ENCODE results near the gene PF4V1. TPM values are rescaled to one million over a fixed set of nuclear protein-coding genes. Genes with fewer than 3 reads are reported as not detected.
"Not testable (repeated sequence)": the region's sequence is repeated elsewhere in the genome, so short reads cannot be mapped to it uniquely, and the experiment has no call there.

Gene PF4V1
- polyA plus RNA-seq, 6 donors from 2014 or later = 1.2 to 6.6 (median 5.1) TPM; not detected in 2

DNA sequence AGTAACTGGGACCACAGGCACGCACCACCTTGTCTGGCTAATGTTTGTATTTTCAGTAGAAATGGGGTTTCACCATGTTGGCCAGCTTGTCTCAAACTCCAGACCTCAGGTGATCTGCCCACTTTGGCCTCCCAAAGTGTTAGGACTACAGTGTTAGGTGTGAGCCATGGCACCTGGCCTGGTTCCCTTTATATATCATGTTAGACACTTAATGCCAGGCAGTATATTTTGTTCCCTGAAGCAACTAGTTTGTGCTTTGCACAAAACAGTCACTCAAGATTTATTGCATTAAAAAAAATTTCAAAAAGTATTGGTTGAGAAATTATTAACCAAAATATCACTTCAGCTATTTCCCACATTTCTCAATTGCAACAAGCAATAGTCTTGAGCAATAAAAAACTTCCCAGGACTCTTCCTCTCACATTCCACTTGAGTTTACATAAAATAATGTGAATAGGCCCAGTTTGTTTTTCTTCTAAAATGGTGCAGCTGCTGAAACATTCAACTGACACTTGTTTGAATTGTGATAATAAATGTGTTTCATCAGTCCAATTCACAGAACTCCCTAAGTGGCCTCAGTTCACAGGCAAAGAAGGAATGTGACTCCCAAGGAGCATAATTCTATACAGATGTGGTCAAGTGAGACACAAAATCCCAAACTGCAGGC lies 38.8 kb downstream of the PF4V1 start:
- no peaks in the 10 kb centered on the region for H3K9me3 Mint-ChIP-seq
- H3K27ac Mint-ChIP-seq = no peak overlapping the region
- no peaks in the 10 kb centered on the region for H3K36me3 Mint-ChIP-seq
- peaks cover 0 to 4% (median 0%) of the 10 kb centered on the region in 3 donors for H3K27me3 Mint-ChIP-seq
- no peaks in the 10 kb centered on the region for H3K4me1 Mint-ChIP-seq
- no peak for DNase-seq
- ATAC-seq (ENCODE audit: low read depth in 2 of 2) = no peak
- H3K4me3 Mint-ChIP-seq = no peak overlapping the region

DNA sequence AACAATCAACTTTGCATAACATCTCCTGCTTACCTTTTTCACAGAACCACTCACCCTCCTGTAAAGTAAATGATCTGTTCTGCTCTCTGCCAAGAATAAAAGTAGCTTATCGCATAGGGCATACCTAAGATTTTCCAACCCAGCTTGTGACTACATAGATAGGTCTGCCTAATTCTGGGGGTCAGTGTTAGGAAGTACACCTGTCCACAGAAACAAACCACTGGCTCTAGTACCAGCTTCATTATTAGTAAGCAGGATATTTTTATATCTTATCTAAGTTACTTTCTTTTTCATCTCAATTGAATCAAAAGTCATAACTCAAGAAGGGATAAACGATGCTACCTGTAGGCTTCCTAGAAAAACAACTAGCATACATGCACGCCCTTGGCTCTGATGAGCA lies 39.9 kb downstream of the PF4V1 start:
- Mint-ChIP-seq H3K4me3 (no peak overlapping the region), H3K27me3 (peaks cover 0 to 4% (median 0%) of the 10 kb centered on the region in 3 donors), H3K36me3 (no peaks in the 10 kb centered on the region), H3K9me3 (no peaks in the 10 kb centered on the region), H3K4me1 (no peaks in the 10 kb centered on the region), H3K27ac (no peak overlapping the region)
- DNase-seq (no peak), ATAC-seq (ENCODE audit: low read depth in 2 of 2) (no peak)

DNA sequence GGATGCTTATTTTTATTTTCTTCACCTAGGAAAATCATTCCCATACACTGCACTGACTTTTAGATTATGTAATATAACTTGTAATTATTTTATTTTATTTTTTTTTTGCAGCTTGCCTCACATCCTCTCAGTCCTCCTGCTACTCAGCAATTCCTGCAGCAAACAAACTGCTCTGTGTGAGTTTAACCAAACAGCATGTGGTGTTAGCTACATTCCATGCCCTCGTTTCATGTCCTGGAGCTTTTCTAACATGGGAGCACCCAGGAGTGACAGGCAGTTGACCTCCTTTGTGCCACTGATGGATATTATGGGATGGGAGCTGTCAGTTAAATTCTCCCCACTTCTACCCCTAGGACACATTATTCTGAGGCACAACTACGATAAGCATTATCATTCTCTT lies 40.9 kb downstream of the PF4V1 start:
- H3K4me1 Mint-ChIP-seq = no peaks in the 10 kb centered on the region
- no peak for ATAC-seq (ENCODE audit: low read depth in 2 of 2)
- no peaks in the 10 kb centered on the region for H3K36me3 Mint-ChIP-seq
- H3K9me3 Mint-ChIP-seq = peaks cover 0 to 2% (median 0%) of the 10 kb centered on the region in 7 donors
- no peak overlapping the region for H3K27ac Mint-ChIP-seq
- DNase-seq = no peak
- peaks cover 0 to 4% (median 0%) of the 10 kb centered on the region in 3 donors for H3K27me3 Mint-ChIP-seq
- no peak overlapping the region for H3K4me3 Mint-ChIP-seq

DNA sequence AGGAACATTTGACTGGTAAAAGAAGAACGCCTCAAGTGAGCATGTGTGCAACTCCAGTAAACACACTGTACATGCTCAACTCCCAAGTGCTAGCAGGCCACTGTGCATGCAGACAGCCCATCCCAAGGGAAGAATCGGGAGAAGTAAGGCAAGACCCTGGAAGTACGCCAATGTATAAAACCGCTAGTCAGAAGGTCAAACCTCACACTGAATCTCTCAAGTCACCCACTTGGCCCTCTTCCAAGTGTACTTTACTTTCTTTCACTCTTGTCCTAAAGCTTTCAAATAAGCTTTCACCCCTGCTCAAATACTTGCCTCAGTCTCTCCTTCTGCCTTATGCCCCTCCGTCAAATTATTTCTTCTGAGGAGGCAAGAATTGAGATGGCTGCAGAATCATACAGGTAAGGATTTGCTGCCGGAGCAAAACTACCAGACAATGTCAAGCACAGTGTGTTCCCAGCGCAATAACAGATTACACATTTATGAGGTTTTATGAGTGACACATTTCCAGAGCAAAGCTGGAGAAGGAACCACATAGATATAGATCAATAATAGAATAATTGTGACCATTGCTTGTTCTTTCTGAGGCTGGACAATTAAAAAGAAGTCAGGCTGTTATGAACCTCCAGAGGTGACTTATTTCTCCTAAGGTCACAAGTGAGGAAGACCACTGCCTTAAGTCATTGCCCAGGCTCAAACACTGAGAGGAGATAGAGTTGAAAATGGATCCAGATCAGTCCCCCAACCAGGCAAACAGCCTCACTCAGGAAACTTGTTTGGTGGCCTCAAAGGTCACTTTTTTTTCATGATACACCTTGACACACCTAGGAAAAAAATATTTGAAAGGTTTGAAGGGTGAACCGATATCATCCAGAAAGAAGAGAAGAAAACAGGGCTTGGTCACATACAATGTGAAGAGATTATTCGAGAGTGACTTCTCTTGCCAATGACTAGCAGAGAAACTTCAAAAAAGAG lies 42.4 kb downstream of the PF4V1 start:
- Mint-ChIP-seq H3K9me3 (peaks cover 0 to 2% (median 0%) of the 10 kb centered on the region in 7 donors), H3K27me3 (peaks cover 0 to 4% (median 0%) of the 10 kb centered on the region in 3 donors), H3K36me3 (no peaks in the 10 kb centered on the region), H3K4me3 (no peak overlapping the region), H3K4me1 (no peaks in the 10 kb centered on the region), H3K27ac (no peak overlapping the region)
- ATAC-seq (ENCODE audit: low read depth in 2 of 2) (no peak), DNase-seq (no peak)

DNA sequence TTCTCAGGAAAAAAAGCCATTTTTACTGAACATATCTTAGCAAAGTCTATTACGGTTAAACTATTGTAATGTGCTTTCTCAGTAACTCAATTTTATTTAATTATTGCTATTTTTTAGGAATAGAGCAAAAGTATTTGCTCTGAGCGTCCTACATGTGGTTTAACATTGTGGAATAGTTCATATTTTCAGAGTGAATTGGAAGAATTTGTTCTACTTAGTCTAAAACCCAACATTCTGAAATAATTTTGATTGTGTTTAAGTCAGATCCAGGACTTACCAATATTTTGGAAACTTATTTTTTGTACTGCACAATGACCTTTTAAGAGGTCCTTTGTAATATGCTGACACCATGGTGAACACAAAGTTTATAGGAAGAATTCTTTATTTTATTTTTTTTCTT lies 43.3 kb downstream of the PF4V1 start:
- Mint-ChIP-seq H3K4me3 (no peak overlapping the region), H3K27me3 (peaks cover 0 to 4% (median 0%) of the 10 kb centered on the region in 3 donors), H3K27ac (no peak overlapping the region), H3K9me3 (peaks cover 0 to 2% (median 0%) of the 10 kb centered on the region in 7 donors), H3K36me3 (no peaks in the 10 kb centered on the region), H3K4me1 (no peaks in the 10 kb centered on the region)
- DNase-seq = no peak
- no peak for ATAC-seq (ENCODE audit: low read depth in 2 of 2)

DNA sequence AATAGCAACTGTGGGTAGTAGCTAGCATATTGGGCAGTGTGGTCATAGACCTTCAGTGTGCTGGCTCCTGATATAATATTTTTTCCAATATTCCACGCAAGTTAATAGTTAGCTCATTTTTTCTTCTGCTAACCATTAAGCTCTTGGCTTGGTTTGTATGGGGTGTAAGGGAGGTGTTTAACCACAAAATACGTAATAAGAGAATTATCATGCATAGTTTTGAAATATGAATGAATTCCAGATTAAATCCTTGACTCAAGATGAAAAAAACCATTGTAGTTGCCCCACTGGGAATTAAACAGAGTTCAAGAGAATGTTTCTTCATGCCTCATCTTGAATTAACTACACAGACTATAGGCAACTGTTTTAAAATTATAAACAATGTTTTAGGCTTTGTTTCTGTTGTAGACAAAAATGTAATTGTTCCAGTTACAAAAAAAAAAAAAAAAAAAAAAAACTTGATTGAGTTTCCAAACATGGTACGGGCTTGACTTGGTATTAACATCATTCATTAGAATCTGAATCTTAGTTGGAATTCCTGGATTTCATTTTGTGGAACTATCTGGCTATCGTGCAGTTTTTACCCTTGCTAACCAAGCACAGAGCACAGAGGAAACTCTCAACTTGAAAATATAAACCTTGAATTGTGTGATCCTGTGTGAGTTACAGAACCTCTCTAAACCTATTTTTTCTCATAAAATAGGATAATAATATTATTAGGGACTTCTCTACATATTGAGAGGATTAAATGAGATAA lies 44.5 kb downstream of the PF4V1 start:
- no peak for DNase-seq
- H3K36me3 Mint-ChIP-seq = no peaks in the 10 kb centered on the region

DNA sequence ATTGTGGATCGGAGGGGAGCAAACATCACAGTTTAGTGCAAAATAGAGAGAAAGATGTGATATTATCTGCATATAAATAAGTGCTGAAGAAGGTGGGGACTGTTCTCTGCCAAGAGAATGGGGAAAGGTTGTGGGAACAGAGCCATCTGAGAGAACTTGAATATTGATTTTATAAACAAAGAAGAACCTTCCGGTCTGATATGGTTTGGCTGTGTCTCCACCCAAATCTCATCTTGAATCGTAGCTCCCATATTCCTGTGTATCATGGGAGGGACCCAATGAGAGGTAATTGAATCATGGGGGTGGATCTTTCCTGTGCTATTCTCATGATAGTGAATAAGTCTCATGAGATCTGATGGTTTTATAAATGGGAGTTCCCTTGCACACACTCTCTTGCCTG lies 46.2 kb downstream of the PF4V1 start:
- not testable (repeated sequence) for ATAC-seq (ENCODE audit: low read depth in 2 of 2); H3K4me3 Mint-ChIP-seq; H3K9me3 Mint-ChIP-seq; H3K36me3 Mint-ChIP-seq; H3K27ac Mint-ChIP-seq; DNase-seq; H3K4me1 Mint-ChIP-seq; H3K27me3 Mint-ChIP-seq

More for the DNA sequence above, 44.5 kb downstream of the PF4V1 start:
- no peak overlapping the region for H3K27ac Mint-ChIP-seq
- ATAC-seq (ENCODE audit: low read depth in 2 of 2) = no peak
- H3K4me1 Mint-ChIP-seq = no peaks in the 10 kb centered on the region
- peaks cover 0 to 2% (median 0%) of the 10 kb centered on the region in 7 donors for H3K9me3 Mint-ChIP-seq
- H3K4me3 Mint-ChIP-seq = no peak overlapping the region
- peaks cover 0 to 4% (median 0%) of the 10 kb centered on the region in 3 donors for H3K27me3 Mint-ChIP-seq

DNA sequence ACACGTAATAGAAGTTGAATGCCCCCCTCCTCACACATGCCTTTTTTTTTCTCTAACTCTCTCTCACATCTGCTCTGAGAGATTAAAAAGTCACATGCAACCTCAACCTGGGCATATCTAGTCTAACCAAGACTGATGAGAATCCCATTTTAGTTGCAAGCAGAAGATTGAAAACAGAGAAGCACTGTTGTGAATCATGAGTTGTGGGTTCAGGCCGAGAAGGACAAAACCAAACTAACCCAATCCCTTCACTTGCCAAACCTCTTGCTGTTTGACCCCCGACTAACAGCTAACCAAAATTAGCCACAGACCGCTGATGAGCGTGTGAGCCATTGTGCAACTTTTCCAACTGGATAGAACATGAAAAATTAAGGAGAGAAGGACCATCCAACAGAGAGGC lies 47.9 kb downstream of the PF4V1 start:
- Mint-ChIP-seq H3K4me3 (no peak overlapping the region), H3K27ac (no peak overlapping the region), H3K36me3 (no peaks in the 10 kb centered on the region), H3K9me3 (peaks cover 0 to 2% (median 0%) of the 10 kb centered on the region in 7 donors), H3K27me3 (no peaks in the 10 kb centered on the region), H3K4me1 (no peaks in the 10 kb centered on the region)
- DNase-seq = no peak
- ATAC-seq (ENCODE audit: low read depth in 2 of 2) = no peak

DNA sequence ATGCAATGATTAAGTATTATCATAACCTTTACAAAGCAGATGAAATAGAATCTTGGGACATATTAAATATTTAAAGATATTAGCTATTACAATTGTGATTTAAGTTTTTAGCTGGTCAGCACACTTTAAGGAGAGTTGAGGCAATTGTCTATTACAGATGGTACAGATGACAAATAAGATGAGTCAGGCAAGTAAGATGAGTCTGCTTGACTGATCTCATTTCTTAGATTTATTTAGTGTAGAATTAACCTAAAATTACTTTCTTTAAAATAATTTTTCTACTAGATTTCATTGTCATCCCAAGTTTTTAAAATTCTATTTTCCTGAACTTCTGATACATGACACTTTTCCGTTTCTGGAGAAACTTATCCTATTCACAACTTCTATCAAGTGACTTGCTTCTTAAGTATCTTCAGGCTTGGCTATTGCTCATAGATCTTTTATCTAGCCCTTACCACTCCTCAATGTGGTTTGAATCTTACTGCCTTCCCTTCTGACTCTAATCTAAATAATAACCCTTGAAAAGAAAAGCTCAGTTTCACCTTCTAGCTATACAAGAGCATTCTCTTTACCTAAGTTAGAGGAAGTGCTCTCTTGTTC lies 49.0 kb downstream of the PF4V1 start:
- H3K4me1 Mint-ChIP-seq = no peaks in the 10 kb centered on the region
- H3K27ac Mint-ChIP-seq = no peak overlapping the region

DNA sequence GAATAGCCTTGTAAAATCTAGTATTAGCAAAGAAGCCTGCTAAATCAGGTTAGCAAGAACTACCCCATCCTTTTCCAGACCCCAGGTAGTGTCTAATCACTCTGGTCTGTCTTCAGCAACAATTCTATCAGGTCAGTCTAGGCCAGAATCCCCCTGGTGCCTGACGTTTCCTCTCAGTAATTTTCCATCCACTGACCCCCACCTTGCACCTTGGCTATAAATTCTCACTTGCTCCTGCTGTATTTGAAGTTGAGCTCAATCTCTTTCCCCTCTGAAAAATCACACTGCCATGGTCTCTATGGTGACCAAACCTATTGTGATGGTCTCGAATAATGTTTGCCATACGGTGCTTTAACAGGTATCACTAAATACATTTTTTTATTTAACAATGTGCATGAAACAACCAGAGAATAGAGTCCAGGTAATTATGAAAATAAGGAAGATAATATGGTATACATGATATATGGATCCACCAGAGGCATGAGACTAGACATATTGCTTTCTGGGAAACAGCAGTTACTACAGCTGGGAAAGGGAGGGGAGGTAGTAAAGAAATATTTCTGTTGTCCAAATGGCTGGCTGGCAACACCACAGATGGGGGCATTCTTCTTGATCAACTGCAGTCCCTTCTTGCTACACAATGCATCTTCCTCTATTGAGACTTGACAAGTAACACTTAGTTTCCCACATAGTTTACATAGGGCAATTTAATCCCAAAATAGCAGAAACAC lies 49.9 kb downstream of the PF4V1 start:
- ATAC-seq (ENCODE audit: low read depth in 2 of 2) (no peak), DNase-seq (no peak)
- Mint-ChIP-seq H3K36me3 (no peaks in the 10 kb centered on the region), H3K9me3 (peaks cover 0 to 4% (median 0%) of the 10 kb centered on the region in 7 donors), H3K27ac (no peak overlapping the region), H3K4me1 (no peaks in the 10 kb centered on the region), H3K27me3 (peaks cover 0 to 6% (median 0%) of the 10 kb centered on the region in 3 donors), H3K4me3 (no peak overlapping the region)

More for the DNA sequence above, 49.0 kb downstream of the PF4V1 start:
- H3K4me3 Mint-ChIP-seq = no peak overlapping the region
- H3K9me3 Mint-ChIP-seq = peaks cover 0 to 4% (median 0%) of the 10 kb centered on the region in 7 donors
- ATAC-seq (ENCODE audit: low read depth in 2 of 2) = no peak
- H3K27me3 Mint-ChIP-seq = no peaks in the 10 kb centered on the region
- DNase-seq = no peak
- H3K36me3 Mint-ChIP-seq = no peaks in the 10 kb centered on the region

Data from naive B cell (primary cell).